Right atrium auricular region (tissue), 2 donors: ENCODE data around the gene MRGPRX4. TPM values are rescaled to one million over a fixed set of nuclear protein-coding genes. Genes with fewer than 3 reads are reported as not detected.

Experiments used
- DNase-seq: peaks from one replicate; pipeline ENCODE4 v3.0.0-alpha.2; 2019; ENCODE audit warnings: low spot score
- H3K27ac ChIP-seq, 2 donors: fragments of 200-600 bp; sonication (generic); 1 replicate in 1 of 2; 2 replicates in 1 of 2; pipeline ENCODE4 v1.5.1; 2016 to 2019
- H3K27me3 ChIP-seq, 2 donors: fragments of 200-600 bp; sonication (generic); one replicate each; pipeline versions ENCODE4 v1.5.1 to v1.6.0; 2017 to 2019
- H3K36me3 ChIP-seq: fragments of 200-600 bp; sonication (generic); one replicate; pipeline ENCODE4 v1.5.1; 2016
- H3K4me1 ChIP-seq, 2 donors: fragments of 200-600 bp; sonication (generic); one replicate each; pipeline versions ENCODE4 v1.5.1 to v1.6.0; 2017 to 2019
- H3K4me3 ChIP-seq, 2 donors: fragments of 200-600 bp; sonication (generic); 1 replicate in 1 of 2; 2 replicates in 1 of 2; pipeline ENCODE4 v1.5.1; 2017 to 2019; ENCODE audit warnings: mild to moderate bottlenecking in 1 of 2, moderate library complexity in 1 of 2
- H3K9me3 ChIP-seq, 2 donors: fragments of 200-600 bp; sonication (generic); one replicate each; pipeline ENCODE4 v1.5.1; 2019
- total RNA-seq, 2 donors: library from RNA; depleted of rRNA; stranded (reverse); fragments of >200 nt; gene quantifications; one replicate each; pipeline ENCODE4 v1.1.0, GENCODE V29; 2016
- TF ChIP-seq, protein P1 (sequence below), 2 donors: fragments of 200-600 bp; sonication (generic); IDR thresholded peaks; one replicate each; pipeline ENCODE4 v1.5.1; 2019; ENCODE audit warnings: antibody characterized with exemption in 2 of 2

The MRGPRX4 gene
- total RNA-seq, 2 donors from 2014 or later: not detected

DNA sequence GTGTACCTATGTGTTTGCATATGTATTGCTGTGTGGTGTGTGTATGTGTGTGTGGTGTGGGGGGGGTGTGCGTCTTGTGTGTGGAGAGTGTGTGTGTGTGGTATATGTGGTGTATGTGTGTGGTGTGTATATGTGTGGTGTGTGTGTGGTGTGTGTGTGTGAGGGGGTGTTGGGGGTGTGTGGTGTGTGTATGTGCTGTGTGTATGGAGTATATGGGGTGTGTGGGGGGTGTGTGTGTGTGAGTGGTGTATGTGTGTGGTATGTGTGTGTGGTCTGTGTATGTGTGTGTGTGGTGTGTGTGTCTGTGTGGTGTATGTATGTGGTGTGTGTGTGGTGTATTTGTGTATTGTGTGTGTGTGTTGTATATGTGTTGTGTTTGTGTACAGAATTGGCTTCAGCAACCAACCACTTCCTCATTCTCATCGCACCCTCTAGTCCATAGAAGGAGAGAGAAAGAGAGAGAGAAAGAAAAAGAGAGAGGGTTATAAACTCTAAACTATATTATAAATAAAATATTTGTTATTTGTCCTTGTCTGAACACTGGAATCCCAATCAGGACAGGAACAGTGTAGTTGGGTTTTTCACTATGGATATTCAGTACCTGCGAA is 50.3 kb downstream of the MRGPRX4 start:
- H3K4me1 ChIP-seq: no peaks in the 10 kb centered on the region
- TF ChIP-seq, protein P1, sequence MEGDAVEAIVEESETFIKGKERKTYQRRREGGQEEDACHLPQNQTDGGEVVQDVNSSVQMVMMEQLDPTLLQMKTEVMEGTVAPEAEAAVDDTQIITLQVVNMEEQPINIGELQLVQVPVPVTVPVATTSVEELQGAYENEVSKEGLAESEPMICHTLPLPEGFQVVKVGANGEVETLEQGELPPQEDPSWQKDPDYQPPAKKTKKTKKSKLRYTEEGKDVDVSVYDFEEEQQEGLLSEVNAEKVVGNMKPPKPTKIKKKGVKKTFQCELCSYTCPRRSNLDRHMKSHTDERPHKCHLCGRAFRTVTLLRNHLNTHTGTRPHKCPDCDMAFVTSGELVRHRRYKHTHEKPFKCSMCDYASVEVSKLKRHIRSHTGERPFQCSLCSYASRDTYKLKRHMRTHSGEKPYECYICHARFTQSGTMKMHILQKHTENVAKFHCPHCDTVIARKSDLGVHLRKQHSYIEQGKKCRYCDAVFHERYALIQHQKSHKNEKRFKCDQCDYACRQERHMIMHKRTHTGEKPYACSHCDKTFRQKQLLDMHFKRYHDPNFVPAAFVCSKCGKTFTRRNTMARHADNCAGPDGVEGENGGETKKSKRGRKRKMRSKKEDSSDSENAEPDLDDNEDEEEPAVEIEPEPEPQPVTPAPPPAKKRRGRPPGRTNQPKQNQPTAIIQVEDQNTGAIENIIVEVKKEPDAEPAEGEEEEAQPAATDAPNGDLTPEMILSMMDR (IDR thresholded peaks at IDR 0.05): no peak

More for the DNA sequence above, 50.3 kb downstream of the MRGPRX4 start:
- Histone ChIP-seq H3K4me3 (no peak overlapping the region), H3K9me3 (no peaks in the 10 kb centered on the region), H3K27ac (no peak overlapping the region), H3K36me3 (no peaks in the 10 kb centered on the region), H3K27me3 (no peaks in the 10 kb centered on the region)
- no peak for DNase-seq

Other genes with a start within 250 kb of the MRGPRX4 start
- 10 to 100 TPM; 18.1 to 27.6 TPM for gene SERGEF, start 159.8 kb upstream of the MRGPRX4 start, total RNA-seq
- under 1 TPM in 1 of 2 donors, not detected in 1; 0.96 TPM for gene TPH1, start 126.6 kb upstream of the MRGPRX4 start, total RNA-seq
- gene SAAL1, start 66.8 kb upstream of the MRGPRX4 start, total RNA-seq: 1 to 10 TPM; 4.5 to 4.6 TPM
- not detected for gene MRGPRX3, start 40.3 kb upstream of the MRGPRX4 start, total RNA-seq
- gene SAA4, start 64.0 kb downstream of the MRGPRX4 start, total RNA-seq: not detected
- 1 to 10 TPM in 1 of 2 donors, not detected in 1; 1.4 TPM for gene SAA2, start 75.8 kb downstream of the MRGPRX4 start, total RNA-seq
- 1 to 10 TPM; 1.6 to 6.8 TPM for gene SAA1, start 93.4 kb downstream of the MRGPRX4 start, total RNA-seq
- gene HPS5, start 149.3 kb downstream of the MRGPRX4 start, total RNA-seq: 10 to 100 TPM; 10.5 to 12.8 TPM
- gene GTF2H1, start 149.7 kb downstream of the MRGPRX4 start, total RNA-seq: 10 to 100 TPM; 19.5 to 23.8 TPM
- 100 to 1,000 TPM; 187 to 316 TPM for gene LDHA, start 221.7 kb downstream of the MRGPRX4 start, total RNA-seq
- under 1 TPM in 1 of 2 donors, not detected in 1; 0.47 TPM for gene LDHC, start 239.5 kb downstream of the MRGPRX4 start, total RNA-seq